Activated CD8-positive, alpha-beta T cell treated with anti-CD3 and anti-CD28 coated beads for 36 hours (primary cell): ENCODE measurements around the gene ZNF625. TPM values are rescaled to one million over a fixed set of nuclear protein-coding genes. Genes with fewer than 3 reads are reported as not detected.

ENCODE experiments used
- ATAC-seq: fragments of 200-7000 bp; cut with Tn5 transposase; one replicate; pipeline ENCODE4 v1.10.0; 2021; ENCODE audit warnings: mild to moderate bottlenecking, moderate library complexity
- CTCF ChIA-PET: fragments of 350-600 bp; sonication (Branson Sonifier 250); formaldehyde crosslinking; loops from one replicate; lab custom pipeline; 2021; ENCODE audit warnings: antibody characterized with exemption; lab: Charles Lee
- POLR2A ChIA-PET: fragments of 350-600 bp; sonication (Branson Sonifier 250); formaldehyde crosslinking; loops from one replicate; lab custom pipeline; 2021; ENCODE audit warnings: antibody characterized with exemption; lab: Charles Lee
- DNase-seq: peaks from one replicate; pipeline ENCODE4 v3.0.0-alpha.2; 2020
- H3K27ac Mint-ChIP-seq: one replicate; pipeline ENCODE4 v1.8.0; 2021; ENCODE audit warnings: mild to moderate bottlenecking, mixed read lengths
- H3K27me3 Mint-ChIP-seq: one replicate; pipeline ENCODE4 v1.8.0; 2021; ENCODE audit warnings: mixed read lengths
- H3K36me3 Mint-ChIP-seq: one replicate; pipeline ENCODE4 v1.8.0; 2021; ENCODE audit warnings: low read depth, mixed read lengths
- H3K4me1 Mint-ChIP-seq: one replicate; pipeline ENCODE4 v1.8.0; 2021; ENCODE audit warnings: low read depth, mixed read lengths
- H3K4me3 Mint-ChIP-seq: one replicate; pipeline ENCODE4 v1.8.0; 2021; ENCODE audit warnings: mild to moderate bottlenecking, moderate library complexity, mixed read lengths
- H3K9me3 Mint-ChIP-seq: one replicate; pipeline ENCODE4 v1.8.0; 2021; ENCODE audit warnings: mixed read lengths
- CTCF ChIP-seq: fragments of 200-600 bp; IDR thresholded peaks from one replicate; pipeline ENCODE4 v1.8.0; 2022; ENCODE audit warnings: antibody characterized with exemption, mild to moderate bottlenecking
- intact Hi-C: fragments of 100-400 bp; cut with micrococcal nuclease; formaldehyde crosslinking; loops from one replicate; pipeline ENCODE4 v1.10.0; 2022
- total RNA-seq, 2 experiments: library from RNA; stranded (reverse); gene quantifications; one replicate each; pipeline ENCODE4 v1.2.3, GENCODE V29; 2021

The ZNF625 gene
- total RNA-seq, 2 experiments from 2014 or later: 3.9 to 4.6 TPM

GRCh38 chr19:12163826-12164225 is 7.3 kb upstream of the ZNF625 start:
- Mint-ChIP-seq H3K27me3 (no peaks in the 10 kb centered on the region), H3K9me3 (no peaks in the 10 kb centered on the region), H3K4me3 (peak overlapping the region; percentile 95), H3K4me1 (peaks cover 45% of the 10 kb centered on the region), H3K36me3 (peaks cover 18% of the 10 kb centered on the region), H3K27ac (peak overlapping the region; percentile 98)
- DNase-seq (no peak), ATAC-seq (no peak)
- intact Hi-C loops: no loop called here
- TF ChIP-seq CTCF: no peak
- POLR2A ChIA-PET: interaction anchor here (0.6 to 1.8 kb wide), 8 partner anchors 9 to 202 kb away, joined by 3 to 7 read pairs (median 4); partner anchors contain the start of genes ZNF442 and ZNF563
- CTCF ChIA-PET: interaction anchor here (1.1 to 2.0 kb wide), 3 partner anchors 73 to 464 kb away, joined by 3 to 6 read pairs (median 4); no protein-coding TSS in a partner anchor

GRCh38 chr19:12162882-12163806 is 6.6 kb upstream of the ZNF625 start, which contains the start of gene ZNF136:
Gene ZNF136, plus strand, starts transcription at chr19:12163096. Its CDS starts 108 bp downstream, at chr19:12163204.
- Mint-ChIP-seq H3K27me3 (no peaks in the 10 kb centered on the region), H3K4me1 (peaks cover 41% of the 10 kb centered on the region), H3K4me3 (peak within 1 kb of the TSS; percentile 95), H3K36me3 (peaks cover 17% of the 10 kb centered on the region), H3K9me3 (no peaks in the 10 kb centered on the region), H3K27ac (peak within 1 kb of the TSS; percentile 98)
- no peak for TF ChIP-seq CTCF
- ATAC-seq (peak; percentile 99), DNase-seq (peak; percentile 97)
- ChIA-PET CTCF (interaction anchor here (1.0 to 2.3 kb wide), 5 partner anchors 22 to 463 kb away, joined by 3 to 17 read pairs (median 4); partner anchors contain the start of gene ZNF20), POLR2A (interaction anchor here (0.6 to 1.8 kb wide), 11 partner anchors 10 to 349 kb away, joined by 3 to 7 read pairs (median 4); partner anchors contain the start of genes ZNF442 and ZNF563)
- intact Hi-C loops: no loop called here

- DNase-seq (no peak), ATAC-seq (peak; percentile 3)
- intact Hi-C loops: no loop called here
- Mint-ChIP-seq H3K9me3 (no peaks in the 10 kb centered on the region), H3K4me1 (peaks cover 41% of the 10 kb centered on the region), H3K27me3 (no peaks in the 10 kb centered on the region), H3K36me3 (peaks cover 17% of the 10 kb centered on the region), H3K4me3 (peak overlapping the region; percentile 95), H3K27ac (peak overlapping the region; percentile 98)
- ChIA-PET CTCF (interaction anchor here (1.0 to 2.3 kb wide), 5 partner anchors 22 to 281 kb away, joined by 4 to 17 read pairs (median 4); partner anchors contain the start of gene ZNF20), POLR2A (interaction anchor here (0.6 to 1.8 kb wide), 5 partner anchors 14 to 348 kb away, joined by 4 to 7 read pairs (median 4); partner anchors contain the start of gene ZNF563)
- TF ChIP-seq CTCF: no peak
These were observed 6.0 kb upstream of the ZNF625 start for GRCh38 chr19:12162513-12162881.

GRCh38 chr19:12159773-12160414 is 3.4 kb upstream of the ZNF625 start:
- POLR2A ChIA-PET: interaction anchor here (0.6 kb wide), 1 partner anchor 172 kb away, joined by 3 read pairs; no protein-coding TSS in a partner anchor
- H3K4me1 Mint-ChIP-seq: peaks cover 28% of the 10 kb centered on the region
- peaks cover 15% of the 10 kb centered on the region for H3K36me3 Mint-ChIP-seq
- no peak overlapping the region for H3K4me3 Mint-ChIP-seq
- H3K9me3 Mint-ChIP-seq: no peaks in the 10 kb centered on the region
- H3K27me3 Mint-ChIP-seq: peaks cover 3% of the 10 kb centered on the region
- DNase-seq (peak; percentile 40), ATAC-seq (no peak)
- CTCF ChIA-PET: no interaction called here
- TF ChIP-seq CTCF: no peak
- intact Hi-C loops: no loop called here
- no peak overlapping the region for H3K27ac Mint-ChIP-seq
